Stromal cell of bone marrow (primary cell): Measurements from ENCODE around the gene PROP1.
"Not testable (repeated sequence)": the region's sequence is repeated elsewhere in the genome, so short reads cannot be mapped to it uniquely, and the experiment has no call there.

Experiments
- DNase-seq: peaks from one replicate; pipeline ENCODE4 v3.0.0-alpha.2; 2012; ENCODE audit warnings: low read depth

Gene PROP1

GRCh38 chr5:177982072-177982727 lies 13.8 kb downstream of the PROP1 start:
- no peak for DNase-seq

- no peak for DNase-seq
These were observed 14.6 kb downstream of the PROP1 start for GRCh38 chr5:177981296-177982071.

GRCh38 chr5:177980743-177981151 lies 15.3 kb downstream of the PROP1 start:
- no peak for DNase-seq

- DNase-seq: not testable (repeated sequence)
These were observed 18.4 kb downstream of the PROP1 start for GRCh38 chr5:177977600-177977999.

GRCh38 chr5:177973066-177973635 lies 22.9 kb downstream of the PROP1 start:
- no peak for DNase-seq

GRCh38 chr5:177972613-177973012 lies 23.4 kb downstream of the PROP1 start:
- DNase-seq: no peak

- DNase-seq: not testable (repeated sequence)
These were observed 24.0 kb downstream of the PROP1 start for GRCh38 chr5:177972014-177972413.

GRCh38 chr5:177968661-177969211 lies 27.3 kb downstream of the PROP1 start:
- no peak for DNase-seq

GRCh38 chr5:177967221-177967887 lies 28.7 kb downstream of the PROP1 start:
- DNase-seq: no peak

GRCh38 chr5:177966839-177967166 lies 29.2 kb downstream of the PROP1 start:
- DNase-seq: no peak

- DNase-seq: no peak
These were observed 29.8 kb downstream of the PROP1 start for GRCh38 chr5:177966009-177966838.

GRCh38 chr5:177964471-177964870 lies 31.6 kb downstream of the PROP1 start:
- DNase-seq: no peak

GRCh38 chr5:177963966-177964365 lies 32.1 kb downstream of the PROP1 start:
- DNase-seq: no peak

GRCh38 chr5:177959315-177959714 lies 36.7 kb downstream of the PROP1 start:
- no peak for DNase-seq

- no peak for DNase-seq
These were observed 37.3 kb downstream of the PROP1 start for GRCh38 chr5:177958696-177959095.

GRCh38 chr5:177957241-177957640 lies 38.8 kb downstream of the PROP1 start:
- no peak for DNase-seq

- not testable (repeated sequence) for DNase-seq
These were observed 42.9 kb downstream of the PROP1 start for GRCh38 chr5:177953101-177953500.

GRCh38 chr5:177949656-177950055 lies 46.4 kb downstream of the PROP1 start:
- not testable (repeated sequence) for DNase-seq

- not testable (repeated sequence) for DNase-seq
These were observed 47.0 kb downstream of the PROP1 start for GRCh38 chr5:177949065-177949464.

GRCh38 chr5:177947912-177948311 lies 48.1 kb downstream of the PROP1 start:
- DNase-seq: not testable (repeated sequence)

- DNase-seq: not testable (repeated sequence)
These were observed 50.3 kb downstream of the PROP1 start for GRCh38 chr5:177945601-177946283.
